ENCODE results near the gene CACFD1.

The CACFD1 gene

DNA sequence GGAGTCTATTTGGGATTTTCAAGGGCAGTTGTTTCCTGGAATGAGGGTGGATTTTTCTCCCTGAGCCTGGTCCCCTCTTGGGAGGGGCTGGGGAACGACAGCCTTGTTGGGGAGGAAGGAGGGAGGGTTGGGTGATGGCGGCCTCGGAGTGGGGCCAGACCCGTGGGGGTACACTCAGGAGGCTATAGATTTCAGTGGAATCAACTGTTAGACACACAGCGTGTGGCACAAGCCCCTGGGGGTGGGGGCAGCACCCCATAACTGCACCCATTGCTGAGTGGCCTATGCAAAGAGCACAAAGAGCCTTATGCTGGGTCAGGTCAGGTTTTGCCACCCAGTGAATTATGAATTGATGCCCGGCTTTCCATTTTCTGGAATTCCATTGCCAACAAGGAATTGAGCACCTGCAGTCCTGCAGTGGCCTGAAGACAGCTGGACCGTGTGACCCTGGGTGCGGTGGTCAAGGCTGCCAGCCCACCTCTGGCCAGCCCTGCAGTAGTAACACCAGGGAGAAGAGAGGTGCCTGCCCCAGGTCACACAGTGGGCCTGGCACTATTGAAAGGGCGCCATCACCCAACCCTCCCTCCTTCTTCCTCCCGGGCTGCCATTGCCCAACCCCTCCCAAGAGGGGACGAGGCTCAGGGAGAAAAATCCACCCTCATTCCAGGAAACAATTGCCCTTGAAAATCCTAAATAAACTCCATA is 56.6 kb downstream of the CACFD1 start:
- Mint-ChIP-seq H3K27ac (ENCODE audit: low read depth) (no peak overlapping the region), H3K36me3 (ENCODE audit: insufficient read depth) (no peaks in the 10 kb centered on the region), H3K4me1 (no peaks in the 10 kb centered on the region), H3K9me3 (no peaks in the 10 kb centered on the region), H3K27me3 (peaks cover 12% of the 10 kb centered on the region), H3K4me3 (no peak overlapping the region)
- DNase-seq (ENCODE audit: low spot score in 2 of 2) (no peak), ATAC-seq (replicated peaks; ENCODE audit: extremely low read depth, poor library complexity, severe bottlenecking) (no peak)

DNA sequence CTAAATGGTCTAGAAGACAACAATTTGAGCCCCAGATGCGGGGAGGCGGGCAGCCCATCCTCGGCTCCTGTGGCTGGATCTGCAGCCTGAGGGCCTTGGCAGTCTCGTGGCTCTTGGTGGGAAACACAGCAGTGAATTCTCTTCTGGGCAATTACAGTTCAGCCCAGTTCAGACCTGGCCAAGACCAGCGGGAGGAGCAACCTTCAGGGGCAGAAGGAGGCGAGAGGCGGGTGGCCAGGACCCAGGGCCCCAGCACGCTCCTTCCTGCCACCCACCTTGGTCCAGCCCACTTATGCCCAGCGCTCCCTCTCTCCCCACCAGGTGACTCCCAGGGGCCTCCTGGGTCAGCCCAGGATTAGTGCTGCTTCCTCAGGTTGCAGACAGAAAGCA is 57.2 kb downstream of the CACFD1 start:
- Mint-ChIP-seq H3K36me3 (ENCODE audit: insufficient read depth) (no peaks in the 10 kb centered on the region), H3K4me1 (no peaks in the 10 kb centered on the region), H3K9me3 (no peaks in the 10 kb centered on the region), H3K27me3 (peaks cover 12% of the 10 kb centered on the region), H3K4me3 (no peak overlapping the region), H3K27ac (ENCODE audit: low read depth) (no peak overlapping the region)
- ATAC-seq (replicated peaks; ENCODE audit: extremely low read depth, poor library complexity, severe bottlenecking), result no peak
- no peak for DNase-seq (ENCODE audit: low spot score in 2 of 2)

DNA sequence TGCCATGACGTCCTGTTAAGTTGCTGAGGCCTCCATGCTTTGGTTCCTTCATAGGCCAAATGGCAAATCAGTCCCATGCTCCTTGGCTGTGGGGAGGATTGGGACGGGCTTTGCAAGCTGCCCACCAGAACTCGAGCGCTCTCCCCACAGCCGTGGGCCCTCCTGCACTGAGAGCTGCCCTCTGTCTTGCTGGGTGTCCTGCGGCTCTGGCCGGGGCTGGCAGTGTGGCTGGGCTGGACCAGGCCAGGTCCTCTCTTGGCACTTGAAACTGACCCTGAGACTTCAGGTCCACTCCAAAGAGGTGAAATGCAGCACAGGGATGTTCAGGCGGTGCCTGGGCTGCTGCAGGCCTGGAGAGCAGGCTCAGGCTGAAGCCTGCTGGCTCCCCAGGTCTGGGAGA is 57.9 kb downstream of the CACFD1 start:
- H3K4me3 Mint-ChIP-seq, result no peak overlapping the region
- no peak for DNase-seq (ENCODE audit: low spot score in 2 of 2)

DNA sequence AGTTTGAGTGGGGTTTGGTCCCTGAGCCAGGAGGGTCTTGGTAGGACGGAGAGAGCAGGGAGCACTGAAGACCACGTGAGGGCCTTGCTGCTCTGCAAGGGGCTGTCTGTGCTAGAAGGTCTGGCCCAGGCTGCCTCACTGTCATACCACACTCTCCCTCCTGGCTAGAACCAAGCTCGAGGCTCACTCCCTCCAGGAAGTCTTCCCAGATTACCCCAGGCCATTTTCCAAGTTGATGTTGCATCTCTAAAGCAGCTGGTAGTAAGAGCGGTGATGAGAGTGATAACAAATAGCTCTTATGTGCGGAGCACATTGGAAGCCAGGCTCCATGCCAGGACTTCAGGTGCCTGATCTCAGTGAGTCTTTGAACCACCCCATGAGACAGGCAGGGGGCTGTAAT is 58.4 kb downstream of the CACFD1 start:
- no peaks in the 10 kb centered on the region for H3K36me3 Mint-ChIP-seq (ENCODE audit: insufficient read depth)
- no peaks in the 10 kb centered on the region for H3K9me3 Mint-ChIP-seq
- no peaks in the 10 kb centered on the region for H3K4me1 Mint-ChIP-seq
- H3K27ac Mint-ChIP-seq (ENCODE audit: low read depth), result no peak overlapping the region
- H3K4me3 Mint-ChIP-seq, result no peak overlapping the region
- DNase-seq (ENCODE audit: low spot score in 2 of 2) (no peak), ATAC-seq (replicated peaks; ENCODE audit: extremely low read depth, poor library complexity, severe bottlenecking) (no peak)
- peaks cover 12% of the 10 kb centered on the region for H3K27me3 Mint-ChIP-seq

More for the DNA sequence above, 57.9 kb downstream of the CACFD1 start:
- H3K27ac Mint-ChIP-seq (ENCODE audit: low read depth), result no peak overlapping the region
- no peaks in the 10 kb centered on the region for H3K4me1 Mint-ChIP-seq
- peaks cover 12% of the 10 kb centered on the region for H3K27me3 Mint-ChIP-seq
- ATAC-seq (replicated peaks; ENCODE audit: extremely low read depth, poor library complexity, severe bottlenecking), result no peak
- no peaks in the 10 kb centered on the region for H3K36me3 Mint-ChIP-seq (ENCODE audit: insufficient read depth)
- H3K9me3 Mint-ChIP-seq, result no peaks in the 10 kb centered on the region

DNA sequence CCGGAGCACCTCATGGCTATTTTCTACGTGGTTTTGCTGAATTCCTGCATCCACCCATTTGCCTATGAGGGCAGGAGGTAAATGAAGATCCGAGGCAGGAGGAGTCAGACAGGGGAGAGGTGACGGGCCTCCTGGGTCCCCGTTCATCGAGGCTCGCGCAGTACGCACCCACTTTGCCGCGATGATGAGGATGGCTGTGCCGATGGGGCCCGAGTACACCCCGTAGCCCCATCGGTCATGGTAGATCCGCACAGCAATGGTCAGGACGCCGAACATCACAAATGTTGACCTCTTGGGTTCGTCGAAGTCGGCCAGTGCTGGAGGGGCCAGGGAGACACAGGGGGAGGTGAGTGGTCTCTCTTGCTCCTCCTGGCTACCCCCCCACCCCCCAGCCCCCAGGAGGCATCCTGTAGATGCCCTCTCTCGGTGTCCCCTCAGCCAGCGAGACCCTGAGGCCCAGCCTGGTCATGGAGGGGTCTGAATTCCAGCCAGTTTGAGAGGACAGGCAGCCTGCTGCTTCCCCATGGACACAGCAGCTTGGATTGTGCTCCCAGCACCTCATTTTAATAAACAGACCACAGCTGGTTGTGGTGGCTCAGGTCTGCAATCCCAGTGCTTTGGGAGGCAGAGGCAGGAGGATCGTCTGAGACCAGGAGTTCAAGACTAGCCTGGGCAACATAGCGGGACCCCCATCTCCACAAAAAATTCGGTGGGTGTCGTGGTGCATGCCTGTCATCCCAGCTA is 59.1 kb downstream of the CACFD1 start:
- peaks cover 1% of the 10 kb centered on the region for H3K36me3 Mint-ChIP-seq (ENCODE audit: insufficient read depth)
- H3K9me3 Mint-ChIP-seq, result no peaks in the 10 kb centered on the region
- ATAC-seq (replicated peaks; ENCODE audit: extremely low read depth, poor library complexity, severe bottlenecking) (no peak), DNase-seq (ENCODE audit: low spot score in 2 of 2) (no peak)
- no peaks in the 10 kb centered on the region for H3K4me1 Mint-ChIP-seq
- no peak overlapping the region for H3K27ac Mint-ChIP-seq (ENCODE audit: low read depth)
- peaks cover 12% of the 10 kb centered on the region for H3K27me3 Mint-ChIP-seq
- H3K4me3 Mint-ChIP-seq, result no peak overlapping the region

DNA sequence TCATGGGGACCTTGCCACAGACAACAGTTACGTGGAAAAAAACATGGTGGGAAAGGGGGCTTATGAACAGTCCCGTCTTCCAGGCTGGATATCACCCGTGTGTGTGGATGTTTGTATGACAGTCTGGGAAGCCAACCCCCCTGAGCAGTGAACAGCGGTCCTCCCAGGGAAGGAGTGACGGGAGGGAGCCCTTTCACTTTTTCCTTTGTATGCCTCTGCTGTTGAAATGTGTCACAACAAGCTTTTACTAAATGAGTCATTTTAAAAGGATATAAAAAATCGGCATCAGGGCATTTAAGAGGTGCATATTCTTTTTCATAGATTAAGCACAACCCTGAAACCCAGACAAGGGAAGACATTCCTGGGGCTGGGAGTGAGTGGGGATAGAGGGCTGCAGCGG is 59.9 kb downstream of the CACFD1 start:
- peaks cover 1% of the 10 kb centered on the region for H3K36me3 Mint-ChIP-seq (ENCODE audit: insufficient read depth)

DNA sequence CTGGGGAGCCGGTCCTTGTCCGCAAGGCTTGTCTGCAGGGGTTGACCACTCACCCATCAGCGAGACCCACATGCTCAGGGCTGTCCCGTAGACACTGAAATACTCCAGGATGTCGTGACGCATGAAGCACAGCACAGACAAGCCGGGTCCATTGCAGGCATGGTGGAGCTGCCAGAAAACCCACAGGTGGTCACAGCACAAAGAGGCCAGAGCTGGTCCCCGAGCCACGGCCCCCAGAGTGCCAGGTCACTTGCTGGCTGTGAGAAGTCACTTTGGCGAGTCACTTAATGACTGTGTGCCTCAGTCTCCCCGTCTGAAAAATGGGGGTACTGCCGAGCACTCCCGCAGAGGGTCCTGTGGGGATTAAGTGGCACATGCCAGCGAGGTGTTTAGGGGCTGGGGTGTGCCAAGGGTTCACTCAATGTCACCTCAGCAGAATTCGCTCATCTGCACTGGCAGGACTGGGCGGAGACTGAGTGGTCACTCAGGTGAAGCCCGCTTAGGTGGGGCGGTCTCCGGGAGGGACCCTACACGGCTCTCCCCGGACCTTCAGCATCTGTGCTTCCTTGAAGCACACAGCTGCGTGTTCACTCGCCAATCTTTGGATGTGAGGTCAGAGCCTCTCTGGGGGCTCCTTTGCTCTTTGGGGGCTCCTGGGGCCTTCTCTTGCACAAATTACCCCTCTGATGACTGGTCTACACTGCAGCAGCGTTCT is 60.5 kb downstream of the CACFD1 start:
- H3K4me1 Mint-ChIP-seq, result no peaks in the 10 kb centered on the region
- no peak overlapping the region for H3K27ac Mint-ChIP-seq (ENCODE audit: low read depth)
- H3K36me3 Mint-ChIP-seq (ENCODE audit: insufficient read depth), result peaks cover 1% of the 10 kb centered on the region
- DNase-seq (ENCODE audit: low spot score in 2 of 2) (no peak), ATAC-seq (replicated peaks; ENCODE audit: extremely low read depth, poor library complexity, severe bottlenecking) (no peak)
- H3K9me3 Mint-ChIP-seq, result no peaks in the 10 kb centered on the region
- peaks cover 12% of the 10 kb centered on the region for H3K27me3 Mint-ChIP-seq
- H3K4me3 Mint-ChIP-seq, result no peak overlapping the region

More for the DNA sequence above, 59.9 kb downstream of the CACFD1 start:
- no peak for DNase-seq (ENCODE audit: low spot score in 2 of 2)
- no peak for ATAC-seq (replicated peaks; ENCODE audit: extremely low read depth, poor library complexity, severe bottlenecking)
- Mint-ChIP-seq H3K4me1 (no peaks in the 10 kb centered on the region), H3K27ac (ENCODE audit: low read depth) (no peak overlapping the region), H3K27me3 (peaks cover 12% of the 10 kb centered on the region), H3K4me3 (no peak overlapping the region), H3K9me3 (no peaks in the 10 kb centered on the region)

Data from central memory CD8-positive, alpha-beta T cell (primary cell).